ENCODE measurements around the gene NDST3. TPM values are rescaled to one million over a fixed set of nuclear protein-coding genes. Genes with fewer than 3 reads are reported as not detected.

The NDST3 gene
- total and polyA plus RNA-seq, 8 donors = 0.02 TPM; not detected in 7

GRCh38 chr4:118085700-118086099, 51.4 kb downstream of the NDST3 start:
- FAIRE-seq = no peak
- no peak for ATAC-seq

DNA sequence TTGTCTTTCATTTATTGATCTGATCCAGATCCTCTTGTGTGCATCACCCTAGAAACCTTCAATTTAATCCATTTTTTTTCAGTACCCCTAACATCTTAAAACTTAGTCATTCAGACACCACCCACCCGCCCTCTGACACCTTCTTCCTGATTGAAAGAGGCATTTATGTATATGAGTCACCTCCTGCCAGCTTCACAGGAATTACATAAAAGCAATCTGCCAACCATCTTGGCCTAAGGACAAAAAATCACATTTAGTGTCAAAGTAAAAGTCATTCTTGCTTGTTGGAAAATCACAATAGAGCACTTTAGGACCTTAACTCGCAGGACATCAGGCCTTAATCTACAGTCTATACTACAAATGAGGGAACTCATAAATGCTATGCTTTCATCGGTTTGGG, 52.1 kb downstream of the NDST3 start:
- FAIRE-seq = no peak
- H3K27me3 ChIP-seq = no peaks in the 10 kb centered on the region
- DNase-seq = no peak
- 65 to 68% methylated on average over 3 of the region's 3 CpGs for WGBS, 2 donors
- no peaks in the 10 kb centered on the region for H3K9me3 ChIP-seq
- no peak for ATAC-seq
- H3K4me1 ChIP-seq = no peaks in the 10 kb centered on the region
- no peak overlapping the region for H3K4me3 ChIP-seq
- no peaks in the 10 kb centered on the region for H3K36me3 ChIP-seq
- intact Hi-C loops (cut with DNase I) = no loop called here
- TF ChIP-seq CTCF (IDR thresholded peaks at IDR 0.05) = no peak
- H3K27ac ChIP-seq = no peak overlapping the region

More at GRCh38 chr4:118085700-118086099, 51.4 kb downstream of the NDST3 start:
- Histone ChIP-seq H3K36me3 (no peaks in the 10 kb centered on the region), H3K4me3 (no peak overlapping the region), H3K27me3 (no peaks in the 10 kb centered on the region), H3K9me3 (no peaks in the 10 kb centered on the region), H3K4me1 (no peaks in the 10 kb centered on the region), H3K27ac (no peak overlapping the region)
- no peak for DNase-seq
- intact Hi-C loops (cut with DNase I) = no loop called here
- TF ChIP-seq CTCF (IDR thresholded peaks at IDR 0.05) = no peak
- 86 to 98% methylated on average over 4 of the region's 4 CpGs for WGBS, 2 donors

- Histone ChIP-seq H3K4me1 (no peaks in the 10 kb centered on the region), H3K27ac (no peak overlapping the region), H3K9me3 (no peaks in the 10 kb centered on the region), H3K27me3 (no peaks in the 10 kb centered on the region), H3K36me3 (no peaks in the 10 kb centered on the region), H3K4me3 (no peak overlapping the region)
- FAIRE-seq (no peak), DNase-seq (no peak), ATAC-seq (no peak)
- TF ChIP-seq CTCF (IDR thresholded peaks at IDR 0.05) = no peak
- intact Hi-C loops (cut with DNase I) = no loop called here
Measured at GRCh38 chr4:118087366-118087765, 53.1 kb downstream of the NDST3 start.

DNA sequence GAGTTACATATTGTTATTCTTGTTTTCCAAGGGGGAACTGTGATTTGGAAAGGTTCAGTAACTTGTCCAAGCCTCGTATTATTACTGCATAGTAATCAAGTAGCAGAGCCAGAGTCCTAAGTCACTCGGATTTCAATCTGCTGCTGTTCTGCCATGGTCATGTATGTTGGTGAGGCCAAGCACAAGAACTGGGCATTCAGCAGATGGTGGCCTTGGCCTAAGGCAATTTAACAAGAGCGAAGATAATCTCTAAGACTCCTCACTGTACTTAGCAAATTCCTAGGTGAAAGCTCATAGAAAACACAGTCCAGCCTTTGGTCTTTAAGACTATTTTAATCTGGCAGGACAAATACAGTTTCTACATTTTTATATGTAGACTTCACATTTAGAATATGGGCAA, 64.8 kb downstream of the NDST3 start:
- Histone ChIP-seq H3K36me3 (no peaks in the 10 kb centered on the region), H3K4me1 (no peaks in the 10 kb centered on the region), H3K27ac (no peak overlapping the region), H3K27me3 (no peaks in the 10 kb centered on the region), H3K4me3 (no peak overlapping the region), H3K9me3 (no peaks in the 10 kb centered on the region)
- intact Hi-C loops (cut with DNase I) = no loop called here
- ATAC-seq (no peak), DNase-seq (no peak), FAIRE-seq (no peak)
- 75 to 77% methylated on average over 3 of the region's 3 CpGs for WGBS, 2 donors
- TF ChIP-seq CTCF (IDR thresholded peaks at IDR 0.05) = no peak

- no peaks in the 10 kb centered on the region for H3K9me3 ChIP-seq
- 53 to 64% methylated on average over 2 of the region's 2 CpGs for WGBS, 2 donors
- DNase-seq (no peak), ATAC-seq (no peak), FAIRE-seq (no peak)
- H3K27ac ChIP-seq = no peak overlapping the region
- intact Hi-C loops (cut with DNase I) = no loop called here
- H3K27me3 ChIP-seq = no peaks in the 10 kb centered on the region
- H3K4me1 ChIP-seq = no peaks in the 10 kb centered on the region
- no peaks in the 10 kb centered on the region for H3K36me3 ChIP-seq
- H3K4me3 ChIP-seq = no peak overlapping the region
- TF ChIP-seq CTCF (IDR thresholded peaks at IDR 0.05) = no peak
Measured at GRCh38 chr4:118102195-118102594, 67.9 kb downstream of the NDST3 start.
